Measurements from ENCODE around the gene MGAT1. TPM values are rescaled to one million over a fixed set of nuclear protein-coding genes. Genes with fewer than 3 reads are reported as not detected.

The MGAT1 gene
- total RNA-seq, 1 experiment from 2014 or later: 93.6 TPM

DNA sequence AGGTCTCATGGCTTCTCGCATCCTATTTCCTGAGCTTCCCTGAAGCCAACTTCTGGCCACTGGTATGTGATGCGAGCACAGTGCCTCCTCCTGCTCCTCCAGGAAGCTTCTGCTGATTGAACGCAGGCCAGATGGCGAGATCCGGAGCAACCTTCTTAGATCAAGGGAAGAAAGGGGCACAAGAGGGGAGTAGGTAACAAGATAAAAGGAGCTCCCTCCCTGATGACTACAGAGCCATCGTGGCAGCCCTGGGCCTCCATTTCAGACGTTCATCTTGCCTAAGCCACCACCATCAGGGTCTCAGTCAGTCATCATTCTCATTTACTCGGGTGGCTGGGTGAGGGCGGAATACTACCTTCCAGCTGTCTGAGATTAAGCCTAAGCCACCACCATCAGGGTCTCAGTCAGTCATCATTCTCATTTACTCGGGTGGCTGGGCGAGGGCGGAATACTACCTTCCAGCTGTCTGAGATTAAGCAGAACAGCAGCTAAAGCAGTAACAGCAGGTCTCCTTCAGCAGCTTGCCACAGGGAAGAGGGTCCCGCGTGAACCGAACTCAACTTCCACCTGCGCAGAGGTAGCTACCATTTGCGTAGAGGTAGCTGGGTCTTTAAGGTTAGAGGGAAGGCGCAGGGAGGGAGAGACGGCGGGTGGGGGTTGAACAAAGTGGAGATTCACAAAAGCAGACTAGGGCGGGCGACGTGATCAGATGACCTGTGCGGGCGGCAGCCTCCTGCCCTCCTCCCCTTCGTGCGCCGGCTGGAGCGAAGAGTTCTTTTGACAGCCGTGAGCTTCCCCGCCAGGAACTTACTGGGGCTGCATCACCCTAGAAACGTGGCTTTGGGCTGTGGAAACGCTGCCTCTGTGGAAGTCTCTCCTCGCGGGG lies 27.9 kb upstream of the MGAT1 start:
- Mint-ChIP-seq H3K27me3 (ENCODE audit: low read depth) (peaks cover 70% of the 10 kb centered on the region), H3K4me3 (peak overlapping the region; percentile 96), H3K27ac (no peak overlapping the region; the same call in 1 of the 2 replicates), H3K9me3 (peaks cover 37% of the 10 kb centered on the region), H3K4me1 (peaks cover 20% of the 10 kb centered on the region), H3K36me3 (peaks cover 31% of the 10 kb centered on the region)
- ChIA-PET POLR2A (interaction anchor here (0.6 to 2.1 kb wide), 8 partner anchors 9 to 44 kb away, joined by 3 to 15 read pairs (median 4); partner anchors contain the start of genes MGAT1 and ZFP62), CTCF (interaction anchor here (0.7 to 1.9 kb wide), 10 partner anchors 13 to 44 kb away, joined by 3 to 7 read pairs (median 4); no protein-coding TSS in a partner anchor)
- peak; percentile 65 for ATAC-seq
- peak; percentile 63 for DNase-seq (ENCODE audit: low spot score)
- TF ChIP-seq FOXJ3 (CRISPR knock-in tag; IDR thresholded peaks at IDR 0.05; ENCODE audit: borderline replicate concordance) (no peak), NFE2L1 (CRISPR knock-in tag; IDR thresholded peaks at IDR 0.05) (no peak), ZNF263 (CRISPR knock-in tag; IDR thresholded peaks at IDR 0.05; ENCODE audit: low read depth) (0 out of 2 replicates have a peak, but pooled peaks have one; percentile 44), KAT7 (CRISPR knock-in tag; IDR thresholded peaks at IDR 0.05; ENCODE audit: borderline replicate concordance) (peak; percentile 20; the same call in 1 of the 2 replicates), FOXK1 (CRISPR knock-in tag; IDR thresholded peaks at IDR 0.05) (no peak), NR1H2 (CRISPR knock-in tag; IDR thresholded peaks at IDR 0.05) (no peak), JUN (CRISPR knock-in tag; IDR thresholded peaks at IDR 0.05) (no peak), HMGA2 (CRISPR knock-in tag; IDR thresholded peaks at IDR 0.05) (no peak), TP53 (CRISPR knock-in tag; IDR thresholded peaks at IDR 0.05) (no peak), ZNF219 (CRISPR knock-in tag; IDR thresholded peaks at IDR 0.05; ENCODE audit: borderline replicate concordance) (no peak)
- TF ChIP-seq, protein P1, sequence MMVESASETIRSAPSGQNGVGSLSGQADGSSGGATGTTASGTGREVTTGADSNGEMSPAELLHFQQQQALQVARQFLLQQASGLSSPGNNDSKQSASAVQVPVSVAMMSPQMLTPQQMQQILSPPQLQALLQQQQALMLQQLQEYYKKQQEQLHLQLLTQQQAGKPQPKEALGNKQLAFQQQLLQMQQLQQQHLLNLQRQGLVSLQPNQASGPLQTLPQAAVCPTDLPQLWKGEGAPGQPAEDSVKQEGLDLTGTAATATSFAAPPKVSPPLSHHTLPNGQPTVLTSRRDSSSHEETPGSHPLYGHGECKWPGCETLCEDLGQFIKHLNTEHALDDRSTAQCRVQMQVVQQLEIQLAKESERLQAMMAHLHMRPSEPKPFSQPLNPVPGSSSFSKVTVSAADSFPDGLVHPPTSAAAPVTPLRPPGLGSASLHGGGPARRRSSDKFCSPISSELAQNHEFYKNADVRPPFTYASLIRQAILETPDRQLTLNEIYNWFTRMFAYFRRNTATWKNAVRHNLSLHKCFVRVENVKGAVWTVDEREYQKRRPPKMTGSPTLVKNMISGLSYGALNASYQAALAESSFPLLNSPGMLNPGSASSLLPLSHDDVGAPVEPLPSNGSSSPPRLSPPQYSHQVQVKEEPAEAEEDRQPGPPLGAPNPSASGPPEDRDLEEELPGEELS (CRISPR knock-in tag; IDR thresholded peaks at IDR 0.05): no peak; the same call in 1 of the 2 replicates
- TF ChIP-seq, protein P2, sequence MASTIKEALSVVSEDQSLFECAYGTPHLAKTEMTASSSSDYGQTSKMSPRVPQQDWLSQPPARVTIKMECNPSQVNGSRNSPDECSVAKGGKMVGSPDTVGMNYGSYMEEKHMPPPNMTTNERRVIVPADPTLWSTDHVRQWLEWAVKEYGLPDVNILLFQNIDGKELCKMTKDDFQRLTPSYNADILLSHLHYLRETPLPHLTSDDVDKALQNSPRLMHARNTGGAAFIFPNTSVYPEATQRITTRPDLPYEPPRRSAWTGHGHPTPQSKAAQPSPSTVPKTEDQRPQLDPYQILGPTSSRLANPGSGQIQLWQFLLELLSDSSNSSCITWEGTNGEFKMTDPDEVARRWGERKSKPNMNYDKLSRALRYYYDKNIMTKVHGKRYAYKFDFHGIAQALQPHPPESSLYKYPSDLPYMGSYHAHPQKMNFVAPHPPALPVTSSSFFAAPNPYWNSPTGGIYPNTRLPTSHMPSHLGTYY (CRISPR knock-in tag; IDR thresholded peaks at IDR 0.05): no peak
- TF ChIP-seq, protein P3, sequence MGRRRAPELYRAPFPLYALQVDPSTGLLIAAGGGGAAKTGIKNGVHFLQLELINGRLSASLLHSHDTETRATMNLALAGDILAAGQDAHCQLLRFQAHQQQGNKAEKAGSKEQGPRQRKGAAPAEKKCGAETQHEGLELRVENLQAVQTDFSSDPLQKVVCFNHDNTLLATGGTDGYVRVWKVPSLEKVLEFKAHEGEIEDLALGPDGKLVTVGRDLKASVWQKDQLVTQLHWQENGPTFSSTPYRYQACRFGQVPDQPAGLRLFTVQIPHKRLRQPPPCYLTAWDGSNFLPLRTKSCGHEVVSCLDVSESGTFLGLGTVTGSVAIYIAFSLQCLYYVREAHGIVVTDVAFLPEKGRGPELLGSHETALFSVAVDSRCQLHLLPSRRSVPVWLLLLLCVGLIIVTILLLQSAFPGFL (CRISPR knock-in tag; IDR thresholded peaks at IDR 0.05; ENCODE audit: borderline replicate concordance): no peak
- TF ChIP-seq, protein P4, sequence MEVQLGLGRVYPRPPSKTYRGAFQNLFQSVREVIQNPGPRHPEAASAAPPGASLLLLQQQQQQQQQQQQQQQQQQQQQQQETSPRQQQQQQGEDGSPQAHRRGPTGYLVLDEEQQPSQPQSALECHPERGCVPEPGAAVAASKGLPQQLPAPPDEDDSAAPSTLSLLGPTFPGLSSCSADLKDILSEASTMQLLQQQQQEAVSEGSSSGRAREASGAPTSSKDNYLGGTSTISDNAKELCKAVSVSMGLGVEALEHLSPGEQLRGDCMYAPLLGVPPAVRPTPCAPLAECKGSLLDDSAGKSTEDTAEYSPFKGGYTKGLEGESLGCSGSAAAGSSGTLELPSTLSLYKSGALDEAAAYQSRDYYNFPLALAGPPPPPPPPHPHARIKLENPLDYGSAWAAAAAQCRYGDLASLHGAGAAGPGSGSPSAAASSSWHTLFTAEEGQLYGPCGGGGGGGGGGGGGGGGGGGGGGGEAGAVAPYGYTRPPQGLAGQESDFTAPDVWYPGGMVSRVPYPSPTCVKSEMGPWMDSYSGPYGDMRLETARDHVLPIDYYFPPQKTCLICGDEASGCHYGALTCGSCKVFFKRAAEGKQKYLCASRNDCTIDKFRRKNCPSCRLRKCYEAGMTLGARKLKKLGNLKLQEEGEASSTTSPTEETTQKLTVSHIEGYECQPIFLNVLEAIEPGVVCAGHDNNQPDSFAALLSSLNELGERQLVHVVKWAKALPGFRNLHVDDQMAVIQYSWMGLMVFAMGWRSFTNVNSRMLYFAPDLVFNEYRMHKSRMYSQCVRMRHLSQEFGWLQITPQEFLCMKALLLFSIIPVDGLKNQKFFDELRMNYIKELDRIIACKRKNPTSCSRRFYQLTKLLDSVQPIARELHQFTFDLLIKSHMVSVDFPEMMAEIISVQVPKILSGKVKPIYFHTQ (CRISPR knock-in tag; IDR thresholded peaks at IDR 0.05): no peak
- TF ChIP-seq, protein P5, sequence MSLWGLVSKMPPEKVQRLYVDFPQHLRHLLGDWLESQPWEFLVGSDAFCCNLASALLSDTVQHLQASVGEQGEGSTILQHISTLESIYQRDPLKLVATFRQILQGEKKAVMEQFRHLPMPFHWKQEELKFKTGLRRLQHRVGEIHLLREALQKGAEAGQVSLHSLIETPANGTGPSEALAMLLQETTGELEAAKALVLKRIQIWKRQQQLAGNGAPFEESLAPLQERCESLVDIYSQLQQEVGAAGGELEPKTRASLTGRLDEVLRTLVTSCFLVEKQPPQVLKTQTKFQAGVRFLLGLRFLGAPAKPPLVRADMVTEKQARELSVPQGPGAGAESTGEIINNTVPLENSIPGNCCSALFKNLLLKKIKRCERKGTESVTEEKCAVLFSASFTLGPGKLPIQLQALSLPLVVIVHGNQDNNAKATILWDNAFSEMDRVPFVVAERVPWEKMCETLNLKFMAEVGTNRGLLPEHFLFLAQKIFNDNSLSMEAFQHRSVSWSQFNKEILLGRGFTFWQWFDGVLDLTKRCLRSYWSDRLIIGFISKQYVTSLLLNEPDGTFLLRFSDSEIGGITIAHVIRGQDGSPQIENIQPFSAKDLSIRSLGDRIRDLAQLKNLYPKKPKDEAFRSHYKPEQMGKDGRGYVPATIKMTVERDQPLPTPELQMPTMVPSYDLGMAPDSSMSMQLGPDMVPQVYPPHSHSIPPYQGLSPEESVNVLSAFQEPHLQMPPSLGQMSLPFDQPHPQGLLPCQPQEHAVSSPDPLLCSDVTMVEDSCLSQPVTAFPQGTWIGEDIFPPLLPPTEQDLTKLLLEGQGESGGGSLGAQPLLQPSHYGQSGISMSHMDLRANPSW (CRISPR knock-in tag; conservative IDR thresholded peaks at IDR 0.05; ENCODE audit: low read depth): no peak
- TF ChIP-seq, protein P6, sequence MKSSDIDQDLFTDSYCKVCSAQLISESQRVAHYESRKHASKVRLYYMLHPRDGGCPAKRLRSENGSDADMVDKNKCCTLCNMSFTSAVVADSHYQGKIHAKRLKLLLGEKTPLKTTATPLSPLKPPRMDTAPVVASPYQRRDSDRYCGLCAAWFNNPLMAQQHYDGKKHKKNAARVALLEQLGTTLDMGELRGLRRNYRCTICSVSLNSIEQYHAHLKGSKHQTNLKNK (CRISPR knock-in tag; IDR thresholded peaks at IDR 0.05): no peak
- TF ChIP-seq, protein P7, sequence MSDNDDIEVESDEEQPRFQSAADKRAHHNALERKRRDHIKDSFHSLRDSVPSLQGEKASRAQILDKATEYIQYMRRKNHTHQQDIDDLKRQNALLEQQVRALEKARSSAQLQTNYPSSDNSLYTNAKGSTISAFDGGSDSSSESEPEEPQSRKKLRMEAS (CRISPR knock-in tag; IDR thresholded peaks at IDR 0.05): no peak
- TF ChIP-seq, protein P8, sequence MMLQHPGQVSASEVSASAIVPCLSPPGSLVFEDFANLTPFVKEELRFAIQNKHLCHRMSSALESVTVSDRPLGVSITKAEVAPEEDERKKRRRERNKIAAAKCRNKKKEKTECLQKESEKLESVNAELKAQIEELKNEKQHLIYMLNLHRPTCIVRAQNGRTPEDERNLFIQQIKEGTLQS (CRISPR knock-in tag; conservative IDR thresholded peaks at IDR 0.05): no peak
- TF ChIP-seq, protein P9, sequence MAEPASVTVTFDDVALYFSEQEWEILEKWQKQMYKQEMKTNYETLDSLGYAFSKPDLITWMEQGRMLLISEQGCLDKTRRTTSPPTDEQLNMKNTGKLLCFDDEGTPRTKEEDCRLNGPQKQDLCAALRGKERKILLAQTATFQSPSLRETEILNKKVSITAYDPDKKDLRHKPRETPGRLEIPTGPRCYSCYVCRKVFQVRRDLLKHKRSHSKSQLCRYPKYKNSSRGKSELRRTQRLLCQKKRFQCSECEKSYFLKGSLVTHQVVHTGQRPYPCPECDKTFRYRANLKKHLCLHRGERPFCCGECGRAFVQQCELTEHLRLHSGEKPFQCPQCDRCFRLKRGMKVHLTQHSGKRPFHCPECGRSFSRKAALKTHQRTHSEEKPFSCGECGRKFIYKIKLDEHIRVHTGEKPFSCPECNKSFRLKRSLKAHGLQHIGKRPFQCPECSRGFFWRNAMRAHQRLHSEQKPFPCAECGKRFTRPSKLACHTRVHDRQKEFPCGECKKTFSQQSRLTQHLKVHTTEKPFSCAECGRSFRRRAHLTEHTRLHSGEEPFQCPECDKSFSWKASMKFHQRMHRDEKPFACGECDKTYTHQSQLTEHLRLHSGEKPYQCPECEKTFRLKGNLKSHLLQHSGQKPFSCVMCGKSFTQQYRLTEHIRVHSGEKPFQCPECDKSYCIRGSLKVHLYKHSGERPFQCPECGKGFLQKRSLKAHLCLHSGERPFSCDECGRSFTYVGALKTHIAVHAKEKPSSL (CRISPR knock-in tag; conservative IDR thresholded peaks at IDR 0.05): no peak
